NCI-H1092 treated with DMSO at 0.1 percent for 48 hours (cell line): Measurements from ENCODE around the gene POU1F1.
A peak's percentile ranks its signal among the peaks of the same experiment; 100 is the strongest.
"Not testable (repeated sequence)": the region's sequence is repeated elsewhere in the genome, so short reads cannot be mapped to it uniquely, and the experiment has no call there.

ENCODE experiments used
- DNase-seq: peaks from one replicate; lab custom pipeline; 2025; lab: John Stamatoyannopoulos, UW

Gene POU1F1

GRCh38 chr3:87276484-87276883 is at the start of gene POU1F1:
Gene POU1F1 (minus strand): TSS chr3:87276584. CDS start chr3:87276462, 122 bp downstream.
- DNase-seq: no peak

GRCh38 chr3:87324609-87325008 is 48.2 kb upstream of the POU1F1 start:
- DNase-seq: no peak

- no peak for DNase-seq
Measured at GRCh38 chr3:87320756-87321626, 44.6 kb upstream of the POU1F1 start.

GRCh38 chr3:87318617-87319021 is 42.2 kb upstream of the POU1F1 start:
- no peak for DNase-seq

GRCh38 chr3:87317779-87318178 is 41.4 kb upstream of the POU1F1 start:
- DNase-seq: no peak

GRCh38 chr3:87313641-87314040 is 37.3 kb upstream of the POU1F1 start:
- DNase-seq: no peak

GRCh38 chr3:87311309-87311708 is 34.9 kb upstream of the POU1F1 start:
- DNase-seq: no peak

- no peak for DNase-seq
Measured at GRCh38 chr3:87309601-87310000, 33.2 kb upstream of the POU1F1 start.

GRCh38 chr3:87307805-87308204 is 31.4 kb upstream of the POU1F1 start:
- DNase-seq: no peak

GRCh38 chr3:87305517-87305916 is 29.1 kb upstream of the POU1F1 start:
- DNase-seq: no peak

- not testable (repeated sequence) for DNase-seq
Measured at GRCh38 chr3:87305031-87305430, 28.6 kb upstream of the POU1F1 start.

- peak; percentile 34 for DNase-seq
Measured at GRCh38 chr3:87298111-87298718, 21.8 kb upstream of the POU1F1 start.

GRCh38 chr3:87288446-87288845 is 12.1 kb upstream of the POU1F1 start:
- DNase-seq: no peak

- DNase-seq: no peak
Measured at GRCh38 chr3:87287011-87287410, 10.6 kb upstream of the POU1F1 start.

GRCh38 chr3:87272718-87273341 is 3.6 kb downstream of the POU1F1 start:
- DNase-seq: no peak

- DNase-seq: no peak
Measured at GRCh38 chr3:87270908-87271700, 5.3 kb downstream of the POU1F1 start.

GRCh38 chr3:87269723-87270122 is 6.7 kb downstream of the POU1F1 start:
- DNase-seq: no peak

GRCh38 chr3:87268646-87269211 is 7.7 kb downstream of the POU1F1 start:
- DNase-seq: peak; percentile 3

GRCh38 chr3:87267953-87268645 is 8.3 kb downstream of the POU1F1 start:
- DNase-seq: no peak

- DNase-seq: no peak
Measured at GRCh38 chr3:87261925-87262324, 14.5 kb downstream of the POU1F1 start.

GRCh38 chr3:87260270-87260669 is 16.1 kb downstream of the POU1F1 start:
- peak; percentile 6 for DNase-seq
